Mesenchymal stem cell (in vitro differentiated cells and primary cell): Measurements from ENCODE around the gene TMEM200A.

ENCODE experiments used
- DNase-seq: peaks from one replicate; pipeline ENCODE4 v3.0.0-alpha.2; 2013
- H2AFZ ChIP-seq: one replicate; pipeline ENCODE4 v1.6.1; 2013; ENCODE audit warnings: low read depth, mild to moderate bottlenecking, control low read depth, inconsistent platforms, low read length, moderate library complexity
- H2AK5ac ChIP-seq: 2 replicates; pipeline ENCODE4 v1.6.1; 2013; ENCODE audit warnings: low read length, moderate library complexity, mild to moderate bottlenecking, inconsistent platforms; ENCODE audit not compliant: severe bottlenecking
- H2BK120ac ChIP-seq: one replicate; pipeline ENCODE4 v1.6.1; 2013; ENCODE audit warnings: low read depth, mild to moderate bottlenecking, inconsistent platforms, low read length, moderate library complexity
- H2BK12ac ChIP-seq, 2 experiments: one replicate each; pipeline ENCODE4 v1.6.1; 2013; ENCODE audit warnings: inconsistent platforms in 2 of 2, low read length in 2 of 2, mild to moderate bottlenecking in 2 of 2, moderate library complexity in 2 of 2, control low read depth in 1 of 2
- H2BK15ac ChIP-seq: one replicate; pipeline ENCODE4 v1.6.1; 2013; ENCODE audit warnings: mild to moderate bottlenecking, low read depth, inconsistent platforms; ENCODE audit not compliant: poor library complexity, severe bottlenecking
- H2BK5ac ChIP-seq: 2 replicates; pipeline ENCODE4 v1.6.1; 2013; ENCODE audit warnings: low read depth, mild to moderate bottlenecking, low read length, control low read depth, inconsistent platforms; ENCODE audit not compliant: poor library complexity, severe bottlenecking
- H3K14ac ChIP-seq, 2 experiments: one replicate each; pipeline ENCODE4 v1.6.1; 2013; ENCODE audit warnings: inconsistent platforms in 2 of 2, low read length in 2 of 2, control low read depth in 1 of 2, mild to moderate bottlenecking in 1 of 2, moderate library complexity in 1 of 2
- H3K18ac ChIP-seq, 2 experiments: one replicate each; pipeline ENCODE4 v1.6.1; 2013; ENCODE audit warnings: inconsistent platforms in 2 of 2, low read length in 2 of 2, control low read depth in 1 of 2, low read depth in 1 of 2, mild to moderate bottlenecking in 1 of 2
- H3K23ac ChIP-seq, 2 experiments: one replicate each; pipeline ENCODE4 v1.6.1; 2013; ENCODE audit warnings: inconsistent platforms in 2 of 2, low read length in 2 of 2, mild to moderate bottlenecking in 2 of 2, moderate library complexity in 2 of 2, control low read depth in 1 of 2
- H3K27ac ChIP-seq: 2 replicates; pipeline ENCODE4 v1.5.1; 2013; ENCODE audit warnings: mild to moderate bottlenecking, moderate library complexity, low read length, control low read depth, inconsistent platforms; ENCODE audit not compliant: poor library complexity, severe bottlenecking
- H3K27me3 ChIP-seq, 2 experiments: 2 replicates each; pipeline versions ENCODE4 v1.6.1 to v1.7.0; 2013; ENCODE audit warnings: low read length in 2 of 2, mild to moderate bottlenecking in 2 of 2, moderate library complexity in 2 of 2, control low read depth in 1 of 2, inconsistent platforms in 1 of 2; ENCODE audit not compliant: control insufficient read depth in 1 of 2, insufficient read depth in 1 of 2
- H3K36me3 ChIP-seq, 2 experiments: 2 replicates each; pipeline versions ENCODE4 v1.6.1 to v1.7.0; 2013; ENCODE audit warnings: low read length in 2 of 2, control low read depth in 1 of 2, inconsistent platforms in 1 of 2, low read depth in 1 of 2, mild to moderate bottlenecking in 1 of 2; ENCODE audit not compliant: insufficient read depth in 2 of 2, control insufficient read depth in 1 of 2
- H3K4ac ChIP-seq, 2 experiments: one replicate each; pipeline ENCODE4 v1.6.1; 2013; ENCODE audit warnings: inconsistent platforms in 2 of 2, low read length in 2 of 2, mild to moderate bottlenecking in 2 of 2, moderate library complexity in 2 of 2, control low read depth in 1 of 2, low read depth in 1 of 2
- H3K4me1 ChIP-seq: 2 replicates; pipeline ENCODE4 v1.6.1; 2013; ENCODE audit warnings: low read depth, low read length, control low read depth; ENCODE audit not compliant: control insufficient read depth, insufficient read depth
- H3K4me2 ChIP-seq: 2 replicates; pipeline ENCODE4 v1.6.1; 2013; ENCODE audit warnings: low read length, mild to moderate bottlenecking, inconsistent platforms; ENCODE audit not compliant: poor library complexity, severe bottlenecking
- H3K4me3 ChIP-seq, 2 experiments: 2 replicates each; pipeline versions ENCODE4 v1.5.1 to v1.7.0; 2013; ENCODE audit warnings: low read length in 2 of 2, mild to moderate bottlenecking in 2 of 2, control low read depth in 1 of 2, low read depth in 1 of 2; ENCODE audit not compliant: insufficient read depth in 1 of 2
- H3K79me1 ChIP-seq: replicated peaks from 2 replicates; pipeline ENCODE4 v1.6.1; 2013; ENCODE audit warnings: mild to moderate bottlenecking, control low read depth, low read length, inconsistent platforms; ENCODE audit not compliant: poor library complexity, severe bottlenecking
- H3K9ac ChIP-seq: 2 replicates; pipeline ENCODE4 v1.7.0; 2013; ENCODE audit warnings: mild to moderate bottlenecking, low read length, moderate library complexity
- H3K9me3 ChIP-seq: 2 replicates; pipeline ENCODE4 v1.7.0; 2013; ENCODE audit warnings: mild to moderate bottlenecking, low read length; ENCODE audit not compliant: control insufficient read depth
- H4K8ac ChIP-seq: one replicate; pipeline ENCODE4 v1.6.1; 2013; ENCODE audit warnings: inconsistent platforms, mild to moderate bottlenecking, low read length, moderate library complexity
- H4K91ac ChIP-seq: one replicate; pipeline ENCODE4 v1.6.1; 2013; ENCODE audit warnings: mild to moderate bottlenecking, low read length, inconsistent platforms
- WGBS: methylation state at CpG from one replicate; pipeline ENCODE4 v1.1.7; 2013; ENCODE audit warnings: mixed read lengths; 5-methylcytosine and 5-hydroxymethylcytosine counted together

Gene TMEM200A

GRCh38 chr6:130364224-130364780 lies 1.5 kb upstream of the TMEM200A start:
- Histone ChIP-seq H3K23ac (no peak overlapping the region), H2AFZ (no peak overlapping the region), H4K91ac (no peak overlapping the region), H3K9me3 (no peaks in the 10 kb centered on the region), H2AK5ac (no peak overlapping the region), H2BK120ac (no peak overlapping the region), H3K14ac (no peak overlapping the region), H3K4me1 (peaks cover 13% of the 10 kb centered on the region), H3K36me3 (peaks cover 0 to 5% of the 10 kb centered on the region in 2 experiments), H3K4ac (no peak overlapping the region), H2BK12ac (no peak overlapping the region), H2BK5ac (no peak overlapping the region), H3K27ac (no peak overlapping the region), H3K9ac (peak overlapping the region; percentile 95), H4K8ac (no peak overlapping the region), H3K4me2 (no peak overlapping the region), H3K4me3 (peak overlapping the region in 1 of 2 experiments; percentile 86), H3K27me3 (peaks cover 0 to 28% of the 10 kb centered on the region in 2 experiments), H2BK15ac (no peak overlapping the region), H3K79me1 (no peaks in the 10 kb centered on the region), H3K18ac (no peak overlapping the region)
- WGBS = 6% methylated on average over 2 of the region's 3 CpGs
- DNase-seq = no peak

DNA sequence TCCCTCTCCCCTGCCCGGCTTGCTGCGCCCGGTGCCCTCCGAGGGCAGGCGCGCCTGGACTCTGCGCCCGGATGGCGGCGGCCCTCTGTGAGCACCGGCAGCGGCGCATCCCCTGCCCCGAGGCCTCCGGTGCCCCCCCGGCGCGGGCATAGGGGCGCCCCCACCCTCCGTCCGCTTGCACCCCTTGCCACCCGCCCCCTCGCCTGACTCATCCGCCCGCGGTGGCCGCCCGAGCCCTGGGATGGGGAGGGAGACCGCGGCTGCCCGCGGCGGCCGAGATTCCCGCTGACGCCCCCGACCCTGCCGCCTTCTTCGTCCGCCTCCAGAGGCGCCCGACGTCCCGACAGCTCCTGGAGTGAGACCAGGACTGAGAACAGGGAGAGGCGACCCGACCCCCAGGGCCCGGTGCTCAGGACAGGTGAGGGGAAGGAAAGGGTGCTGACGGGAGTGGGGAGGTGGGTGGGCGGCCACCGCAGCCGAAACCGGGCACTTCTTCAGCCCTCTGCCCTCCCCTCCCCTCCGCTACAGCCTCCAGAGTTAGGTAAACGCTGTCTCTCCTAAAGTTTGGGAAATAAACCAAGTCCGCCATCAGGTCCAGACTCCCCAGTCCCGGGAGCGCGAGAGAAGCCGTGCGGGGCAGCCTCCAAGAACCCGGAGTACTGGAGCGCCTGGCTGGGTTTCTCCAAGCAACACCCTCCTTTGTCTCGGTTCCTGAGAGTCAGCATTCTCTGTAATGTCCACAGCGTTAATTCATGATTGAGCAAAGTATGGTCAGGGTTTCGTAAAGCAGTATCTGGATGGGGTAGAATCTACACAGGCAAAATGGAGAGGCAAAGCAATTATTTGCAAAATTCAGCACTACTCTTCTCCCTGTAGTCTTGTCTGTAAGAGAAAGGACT lies 539 bp downstream of the TMEM200A start:
- Histone ChIP-seq H2BK12ac (peak overlapping the region; percentile 83 to 98), H2BK120ac (peak overlapping the region; percentile 89), H4K91ac (peak overlapping the region; percentile 96), H3K4me3 (peak overlapping the region; percentile 71 to 86), H3K27ac (no peak overlapping the region), H3K4ac (peak overlapping the region; percentile 47 to 91), H3K36me3 (peaks cover 0 to 14% of the 10 kb centered on the region in 2 experiments), H4K8ac (peak overlapping the region; percentile 77), H3K4me2 (peak overlapping the region; percentile 100), H2BK15ac (peak overlapping the region; percentile 99), H3K14ac (peak overlapping the region; percentile 74 to 99), H3K9ac (peak overlapping the region; percentile 95), H3K23ac (peak overlapping the region in 1 of 2 experiments; percentile 78), H2BK5ac (no peak overlapping the region), H3K4me1 (peaks cover 14% of the 10 kb centered on the region), H3K9me3 (no peaks in the 10 kb centered on the region), H2AFZ (peak overlapping the region; percentile 94), H3K27me3 (peaks cover 0 to 33% of the 10 kb centered on the region in 2 experiments), H3K18ac (peak overlapping the region; percentile 56 to 99), H2AK5ac (no peak overlapping the region), H3K79me1 (no peaks in the 10 kb centered on the region)
- under 1% methylated on average over 35 of the region's 65 CpGs for WGBS
- peak; percentile 73 for DNase-seq

- 84% methylated on average over 1 of the region's 1 CpG for WGBS
- peak overlapping the region; percentile 95 for H3K9ac ChIP-seq
- no peak for DNase-seq
Observed at GRCh38 chr6:130367767-130368166, 1.9 kb downstream of the TMEM200A start.

DNA sequence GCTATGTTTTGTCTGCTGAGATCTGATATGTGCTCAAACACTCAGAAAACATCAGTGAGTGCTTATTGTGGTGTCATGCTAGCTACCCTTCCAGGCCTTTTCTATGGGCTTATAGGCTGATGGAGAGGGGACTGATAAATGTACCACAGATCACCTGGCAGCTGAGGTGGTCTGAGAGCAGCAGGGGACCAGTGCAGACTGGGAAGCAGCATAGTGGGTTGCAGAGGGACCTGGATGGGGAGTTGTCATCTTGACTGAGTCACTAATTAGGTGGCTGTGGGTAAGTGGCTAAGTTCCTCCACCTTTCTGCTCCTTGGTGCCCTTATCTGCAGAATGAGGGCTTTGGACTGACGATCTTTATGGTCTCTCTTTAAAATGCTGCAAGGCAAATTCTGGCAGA lies 2.8 kb downstream of the TMEM200A start:
- peak overlapping the region; percentile 95 for H3K9ac ChIP-seq
- no peak overlapping the region for H2AK5ac ChIP-seq
- H3K4me1 ChIP-seq = peaks cover 14% of the 10 kb centered on the region
- H3K9me3 ChIP-seq = no peaks in the 10 kb centered on the region
- no peak overlapping the region for H3K23ac ChIP-seq
- no peak overlapping the region for H2AFZ ChIP-seq
- no peak overlapping the region for H2BK12ac ChIP-seq
- H3K27me3 ChIP-seq = peaks cover 0 to 33% of the 10 kb centered on the region in 2 experiments
- peak overlapping the region in 1 of 2 experiments; percentile 86 for H3K4me3 ChIP-seq
- H4K8ac ChIP-seq = no peak overlapping the region
- H2BK5ac ChIP-seq = no peak overlapping the region
- H3K79me1 ChIP-seq = no peaks in the 10 kb centered on the region
- H2BK120ac ChIP-seq = no peak overlapping the region
- peak overlapping the region in 1 of 2 experiments; percentile 19 for H3K18ac ChIP-seq
- no peak overlapping the region for H4K91ac ChIP-seq
- no peak overlapping the region for H3K27ac ChIP-seq
- WGBS = 27% methylated on average over 1 of the region's 1 CpG
- peaks cover 0 to 23% of the 10 kb centered on the region in 2 experiments for H3K36me3 ChIP-seq
- no peak for DNase-seq
- peak overlapping the region in 1 of 2 experiments; percentile 30 for H3K4ac ChIP-seq
- H3K4me2 ChIP-seq = no peak overlapping the region
- H3K14ac ChIP-seq = no peak overlapping the region
- H2BK15ac ChIP-seq = no peak overlapping the region

More at GRCh38 chr6:130367767-130368166, 1.9 kb downstream of the TMEM200A start:
- Histone ChIP-seq H3K9me3 (no peaks in the 10 kb centered on the region), H2BK120ac (no peak overlapping the region), H3K36me3 (peaks cover 0 to 23% of the 10 kb centered on the region in 2 experiments), H3K18ac (no peak overlapping the region), H3K4me1 (peaks cover 14% of the 10 kb centered on the region), H4K91ac (no peak overlapping the region), H4K8ac (no peak overlapping the region), H3K27me3 (peaks cover 0 to 33% of the 10 kb centered on the region in 2 experiments), H3K79me1 (no peaks in the 10 kb centered on the region), H2BK5ac (no peak overlapping the region), H3K4me2 (no peak overlapping the region), H3K23ac (no peak overlapping the region), H3K27ac (no peak overlapping the region), H2BK12ac (no peak overlapping the region), H2AK5ac (no peak overlapping the region), H2BK15ac (no peak overlapping the region), H3K14ac (no peak overlapping the region), H3K4ac (no peak overlapping the region), H3K4me3 (peak overlapping the region in 1 of 2 experiments; percentile 86), H2AFZ (no peak overlapping the region)
